Loucy (cell line): ENCODE measurements around the gene SCFD2.

Source experiments
- H2AFZ ChIP-seq: fragments of 200-600 bp; sonication (generic); 2 replicates; pipeline ENCODE4 v1.6.0; 2016; ENCODE audit warnings: antibody characterized with exemption, mild to moderate bottlenecking, low read length, moderate library complexity
- H3F3A ChIP-seq: fragments of 200-600 bp; 2 replicates; pipeline ENCODE4 v1.6.0; 2016; ENCODE audit warnings: antibody characterized with exemption, low read depth, mild to moderate bottlenecking
- H3K27me3 ChIP-seq: fragments of 200-600 bp; sonication (generic); 2 replicates; pipeline ENCODE4 v1.6.1; 2014; ENCODE audit warnings: low read length, mild to moderate bottlenecking; ENCODE audit not compliant: insufficient read depth, poor library complexity, severe bottlenecking
- H3K36me3 ChIP-seq: fragments of 200-600 bp; sonication (generic); 2 replicates; pipeline ENCODE4 v1.6.1; 2016; ENCODE audit warnings: low read length; ENCODE audit not compliant: insufficient read depth
- H3K4me1 ChIP-seq: fragments of 200-600 bp; sonication (generic); 2 replicates; pipeline ENCODE4 v1.5.1; 2014; ENCODE audit warnings: low read length, mild to moderate bottlenecking; ENCODE audit not compliant: insufficient read depth, poor library complexity, severe bottlenecking
- H3K4me2 ChIP-seq: fragments of 200-600 bp; sonication (generic); 2 replicates; pipeline ENCODE4 v1.6.0; 2014; ENCODE audit warnings: antibody characterized with exemption, low read length, low read depth, mild to moderate bottlenecking; ENCODE audit not compliant: poor library complexity, severe bottlenecking
- H3K4me3 ChIP-seq: fragments of 200-600 bp; sonication (generic); 2 replicates; pipeline ENCODE4 v1.5.1; 2014; ENCODE audit warnings: low read length, mild to moderate bottlenecking, mixed read lengths; ENCODE audit not compliant: poor library complexity, severe bottlenecking
- H3K79me2 ChIP-seq: fragments of 200-600 bp; sonication (generic); 2 replicates; pipeline ENCODE4 v1.6.1; 2014; ENCODE audit warnings: low read length; ENCODE audit not compliant: insufficient read depth
- H3K9ac ChIP-seq: fragments of 200-600 bp; sonication (generic); 2 replicates; pipeline ENCODE4 v1.6.0; 2014; ENCODE audit warnings: mild to moderate bottlenecking, low read depth, low read length, moderate library complexity; ENCODE audit not compliant: poor library complexity, severe bottlenecking
- H3K9me2 ChIP-seq: fragments of 200-600 bp; sonication (generic); replicated peaks from 2 replicates; pipeline ENCODE4 v1.6.1; 2016; ENCODE audit warnings: low read depth, low read length, mixed read lengths
- H3K9me3 ChIP-seq: fragments of 200-600 bp; sonication (generic); 2 replicates; pipeline ENCODE4 v1.6.1; 2014; ENCODE audit warnings: mild to moderate bottlenecking, antibody characterized with exemption, low read length, low read depth; ENCODE audit not compliant: insufficient read depth
- H4K20me1 ChIP-seq: fragments of 200-600 bp; sonication (generic); 2 replicates; pipeline ENCODE4 v1.6.0; 2014; ENCODE audit warnings: antibody characterized with exemption, low read length, mild to moderate bottlenecking; ENCODE audit not compliant: insufficient read depth, poor library complexity, severe bottlenecking
- EZH2phosphoT487 ChIP-seq: fragments of 200-600 bp; IDR thresholded peaks from 2 replicates; pipeline ENCODE4 v1.6.1; 2018; ENCODE audit warnings: antibody characterized with exemption, mild to moderate bottlenecking, moderate library complexity, borderline replicate concordance
- TF ChIP-seq, protein P1 (sequence below): fragments of 200-600 bp; sonication (generic); conservative IDR thresholded peaks from 2 replicates; pipeline ENCODE4 v1.5.1; 2014; ENCODE audit warnings: mild to moderate bottlenecking, antibody characterized with exemption, low read length

Gene SCFD2

DNA sequence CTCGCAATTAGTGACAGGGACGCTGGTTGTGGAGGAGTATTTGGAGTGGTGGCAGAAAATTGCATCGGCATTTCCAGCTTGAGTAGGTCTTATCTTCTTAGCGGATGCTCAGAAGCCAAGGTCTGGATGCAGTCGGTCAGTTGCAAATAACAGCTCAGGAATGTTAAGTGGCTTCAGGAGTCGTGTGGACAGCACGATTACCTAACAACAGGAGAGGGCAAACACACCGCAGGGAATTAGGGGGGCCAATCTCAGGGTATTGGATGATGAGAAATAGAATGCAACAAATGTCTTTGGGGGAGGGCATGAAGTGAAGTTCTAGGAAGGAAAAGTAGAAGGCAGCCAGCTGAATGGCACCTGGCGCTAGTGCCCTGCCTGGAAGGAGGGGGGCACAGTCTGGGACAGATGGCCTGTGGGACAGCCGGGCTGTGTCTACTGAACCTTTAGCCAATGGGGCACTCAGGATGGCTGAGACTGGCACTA lies 492.0 kb downstream of the SCFD2 start:
- Histone ChIP-seq H3F3A (no peaks in the 10 kb centered on the region), H4K20me1 (no peaks in the 10 kb centered on the region), H2AFZ (no peak overlapping the region), H3K9me3 (no peaks in the 10 kb centered on the region), H3K36me3 (no peaks in the 10 kb centered on the region), H3K4me1 (peaks cover 6% of the 10 kb centered on the region), H3K27me3 (no peaks in the 10 kb centered on the region), H3K9ac (no peak overlapping the region), H3K9me2 (no peaks in the 10 kb centered on the region), H3K4me3 (no peak overlapping the region), H3K79me2 (no peaks in the 10 kb centered on the region), H3K4me2 (no peak overlapping the region)
- TF ChIP-seq, protein P1, sequence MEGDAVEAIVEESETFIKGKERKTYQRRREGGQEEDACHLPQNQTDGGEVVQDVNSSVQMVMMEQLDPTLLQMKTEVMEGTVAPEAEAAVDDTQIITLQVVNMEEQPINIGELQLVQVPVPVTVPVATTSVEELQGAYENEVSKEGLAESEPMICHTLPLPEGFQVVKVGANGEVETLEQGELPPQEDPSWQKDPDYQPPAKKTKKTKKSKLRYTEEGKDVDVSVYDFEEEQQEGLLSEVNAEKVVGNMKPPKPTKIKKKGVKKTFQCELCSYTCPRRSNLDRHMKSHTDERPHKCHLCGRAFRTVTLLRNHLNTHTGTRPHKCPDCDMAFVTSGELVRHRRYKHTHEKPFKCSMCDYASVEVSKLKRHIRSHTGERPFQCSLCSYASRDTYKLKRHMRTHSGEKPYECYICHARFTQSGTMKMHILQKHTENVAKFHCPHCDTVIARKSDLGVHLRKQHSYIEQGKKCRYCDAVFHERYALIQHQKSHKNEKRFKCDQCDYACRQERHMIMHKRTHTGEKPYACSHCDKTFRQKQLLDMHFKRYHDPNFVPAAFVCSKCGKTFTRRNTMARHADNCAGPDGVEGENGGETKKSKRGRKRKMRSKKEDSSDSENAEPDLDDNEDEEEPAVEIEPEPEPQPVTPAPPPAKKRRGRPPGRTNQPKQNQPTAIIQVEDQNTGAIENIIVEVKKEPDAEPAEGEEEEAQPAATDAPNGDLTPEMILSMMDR = no peak
- no peak for TF ChIP-seq EZH2phosphoT487

DNA sequence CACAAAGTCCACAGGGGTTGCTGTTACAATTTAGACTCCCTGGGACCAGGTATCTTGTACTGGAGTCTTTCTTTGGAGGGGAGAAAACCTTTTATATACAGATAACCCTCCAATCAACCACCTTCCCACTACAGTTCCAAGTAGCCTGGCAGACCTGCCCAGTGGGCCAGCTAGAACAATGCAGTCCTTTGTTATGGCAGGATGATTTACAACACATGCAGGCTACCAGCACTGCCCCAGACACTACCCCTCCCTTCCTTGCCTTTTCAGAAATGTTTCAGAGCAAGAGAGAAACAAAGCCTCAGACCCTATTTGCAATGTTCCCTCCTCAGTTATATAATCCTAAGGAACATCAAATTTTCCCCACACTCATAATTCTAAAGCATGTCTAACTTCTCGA lies 492.7 kb downstream of the SCFD2 start:
- no peak for TF ChIP-seq EZH2phosphoT487
- TF ChIP-seq, protein P1 = no peak
- Histone ChIP-seq H3K4me3 (no peak overlapping the region), H2AFZ (no peak overlapping the region), H3F3A (no peaks in the 10 kb centered on the region), H3K27me3 (no peaks in the 10 kb centered on the region), H3K9me3 (no peaks in the 10 kb centered on the region), H3K79me2 (no peaks in the 10 kb centered on the region), H4K20me1 (no peaks in the 10 kb centered on the region), H3K4me2 (no peak overlapping the region), H3K9ac (no peak overlapping the region), H3K9me2 (no peaks in the 10 kb centered on the region), H3K36me3 (no peaks in the 10 kb centered on the region), H3K4me1 (peaks cover 6% of the 10 kb centered on the region)

DNA sequence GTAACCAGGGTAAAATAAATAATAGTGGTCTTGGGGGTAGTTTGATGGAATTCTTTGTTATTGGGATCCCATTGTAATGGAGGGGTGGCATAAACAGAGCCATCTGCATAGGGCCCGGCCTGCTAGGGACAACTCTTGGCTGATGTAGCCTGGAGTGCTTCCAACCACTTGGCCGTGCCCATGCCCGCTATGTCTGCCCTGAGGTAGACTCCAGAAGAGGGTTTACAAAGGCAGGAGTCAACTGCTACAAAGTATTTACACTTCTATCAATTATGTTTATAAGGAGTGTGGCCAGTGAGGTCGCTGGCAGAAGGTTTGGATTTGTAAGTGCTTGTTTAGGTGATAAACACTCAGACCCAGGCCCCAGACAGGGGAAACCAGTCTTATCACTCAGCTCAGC lies 495.6 kb downstream of the SCFD2 start:
- Histone ChIP-seq H3K9ac (no peak overlapping the region), H3K4me3 (no peak overlapping the region), H4K20me1 (no peaks in the 10 kb centered on the region), H3K9me3 (no peaks in the 10 kb centered on the region), H3K79me2 (no peaks in the 10 kb centered on the region), H3K36me3 (no peaks in the 10 kb centered on the region), H3K4me2 (no peak overlapping the region), H3K9me2 (no peaks in the 10 kb centered on the region), H3F3A (no peaks in the 10 kb centered on the region), H3K27me3 (no peaks in the 10 kb centered on the region), H3K4me1 (no peaks in the 10 kb centered on the region), H2AFZ (no peak overlapping the region)
- no peak for TF ChIP-seq EZH2phosphoT487
- TF ChIP-seq, protein P1 = no peak
